GM19023 (cell line): ENCODE results near the gene ACP1.

Experiments
- ATAC-seq: cut with Tn5 transposase; IDR thresholded peaks from one replicate; pipeline ENCODE4 v1.9.1; 2021; ENCODE audit warnings: mild to moderate bottlenecking, moderate library complexity; ENCODE audit not compliant: unreplicated experiment

ACP1 gene

DNA sequence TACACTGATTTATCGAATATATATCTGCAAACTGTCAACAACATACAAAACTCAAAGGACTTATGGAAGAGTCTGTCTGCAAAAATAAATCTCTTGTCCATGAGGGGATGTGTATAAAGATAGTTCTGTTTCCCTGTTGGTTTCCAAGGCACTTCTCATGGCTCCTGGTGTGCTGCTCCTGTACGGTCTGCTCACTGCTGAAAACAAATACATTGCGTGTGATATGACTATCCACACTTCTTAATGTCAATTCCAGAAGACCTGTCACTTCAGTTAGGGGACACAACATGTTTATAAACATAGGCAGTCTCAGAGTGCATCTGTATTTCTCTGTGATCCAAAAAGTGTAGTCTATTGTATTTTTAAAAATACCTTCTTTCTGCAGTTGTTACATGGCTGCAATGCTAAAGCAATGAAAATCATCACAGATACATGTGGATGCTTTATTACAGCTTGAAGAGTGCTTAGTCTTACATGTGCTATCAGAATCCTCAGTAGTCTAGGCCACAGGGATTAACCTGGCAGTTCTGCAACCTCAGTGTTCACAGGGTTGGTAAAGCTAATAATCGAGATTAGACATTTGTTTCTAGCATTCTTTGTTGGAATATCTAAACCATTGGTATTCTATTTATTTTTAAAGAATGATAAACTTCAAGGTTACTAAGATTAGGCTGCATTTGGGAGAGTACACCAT is 15.4 kb downstream of the ACP1 start:
- ATAC-seq = no peak

DNA sequence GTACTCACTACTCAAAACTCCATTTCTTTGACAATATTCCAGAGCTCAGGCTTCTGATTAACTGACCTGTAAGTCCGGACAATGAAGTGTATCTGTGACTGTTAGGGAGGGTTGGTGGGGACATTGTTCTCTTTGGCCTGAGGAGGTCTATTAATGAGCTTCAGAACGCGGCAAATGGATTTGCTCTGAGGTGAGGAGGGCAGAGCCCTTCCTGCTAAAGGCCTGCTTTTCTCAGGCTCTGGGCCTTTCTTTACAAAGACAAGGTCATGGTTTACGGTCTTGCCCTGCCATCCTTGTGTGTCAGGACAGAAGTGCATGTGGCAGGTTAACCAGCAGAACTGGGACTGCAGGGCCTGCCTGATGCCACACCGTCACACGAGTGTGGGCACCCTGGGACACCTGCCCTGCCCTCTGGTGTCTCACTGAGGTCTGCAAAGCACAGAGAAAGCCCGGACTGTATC is 15.9 kb downstream of the ACP1 start:
- no peak for ATAC-seq

GRCh38 chr2:281381-281780 is 16.6 kb downstream of the ACP1 start:
- no peak for ATAC-seq

DNA sequence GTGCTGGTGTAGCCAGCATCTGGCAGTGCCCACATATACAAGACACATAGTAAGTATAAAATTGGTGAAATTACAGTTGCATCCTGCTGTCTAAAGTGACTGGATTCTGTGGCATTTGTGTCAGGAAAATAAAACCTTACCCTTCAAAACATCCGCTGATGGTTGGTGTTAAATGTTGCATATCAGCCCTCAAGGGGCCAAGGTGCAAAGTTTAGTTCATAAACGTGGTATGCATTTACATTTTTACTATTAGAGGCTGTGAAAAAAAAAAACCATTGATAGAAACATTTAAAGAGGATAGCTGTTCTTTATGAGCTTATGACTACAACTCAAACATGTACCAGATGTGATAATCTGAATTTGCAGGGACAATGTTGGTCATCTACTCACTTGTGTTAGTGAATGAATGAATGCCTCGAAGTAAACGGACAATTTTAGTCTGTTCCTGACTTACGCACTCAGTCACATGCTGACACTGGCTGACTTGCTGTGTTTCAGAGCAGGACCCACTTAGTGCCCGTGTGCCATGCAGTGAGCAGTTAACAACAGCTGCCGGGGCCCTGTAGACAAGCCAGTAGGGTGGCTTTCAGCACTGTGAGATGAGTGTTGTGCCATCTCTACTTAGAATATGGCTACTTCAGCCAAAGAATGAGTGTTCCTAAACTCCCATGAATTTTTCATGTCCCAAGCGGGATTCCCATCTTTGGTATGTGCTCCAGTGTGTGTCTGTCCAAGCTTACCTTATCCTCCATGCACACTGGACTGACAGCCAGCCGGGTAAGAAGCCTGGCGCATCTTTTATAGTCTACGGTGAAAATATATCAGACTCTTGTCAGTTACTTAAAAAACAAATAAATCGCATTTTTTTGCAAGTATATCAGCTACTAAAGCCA is 17.9 kb downstream of the ACP1 start:
- ATAC-seq = no peak

DNA sequence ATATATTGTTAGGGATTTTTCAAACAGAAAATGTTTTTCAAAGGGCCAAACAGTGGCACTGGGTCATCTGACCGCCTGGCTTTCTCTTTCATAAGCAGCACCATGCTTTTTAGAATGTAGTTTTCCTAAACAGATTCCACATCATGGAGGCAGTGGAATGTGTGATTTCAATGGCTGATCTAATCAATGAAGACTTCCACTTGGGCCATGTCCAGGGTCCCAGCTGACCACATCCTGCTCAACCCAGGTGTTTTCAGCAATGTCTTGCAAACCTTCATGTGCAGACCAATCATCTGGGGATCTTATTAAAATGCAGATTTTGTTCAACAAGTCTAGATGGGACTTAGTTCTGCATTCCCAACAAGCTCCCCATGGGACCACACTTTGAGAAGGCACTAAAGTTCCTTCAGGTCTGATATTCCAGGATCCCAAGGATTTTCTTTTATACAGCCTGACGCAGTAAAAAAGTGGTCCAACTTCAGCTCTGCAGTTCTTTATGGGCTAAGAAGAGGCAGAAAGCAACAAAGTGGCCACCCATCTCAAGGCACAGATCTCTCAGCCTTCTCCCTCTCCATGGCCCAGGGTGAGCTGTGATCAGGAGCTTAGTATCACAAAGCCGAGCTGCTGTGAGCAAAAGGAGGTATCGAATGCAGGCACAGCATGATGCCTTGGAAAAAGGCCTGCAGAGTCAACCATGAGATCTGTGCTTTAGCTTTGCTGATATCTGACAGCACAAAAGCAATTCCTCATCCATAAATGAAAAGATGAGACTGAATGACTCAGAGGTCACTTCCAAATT is 19.4 kb downstream of the ACP1 start:
- no peak for ATAC-seq

DNA sequence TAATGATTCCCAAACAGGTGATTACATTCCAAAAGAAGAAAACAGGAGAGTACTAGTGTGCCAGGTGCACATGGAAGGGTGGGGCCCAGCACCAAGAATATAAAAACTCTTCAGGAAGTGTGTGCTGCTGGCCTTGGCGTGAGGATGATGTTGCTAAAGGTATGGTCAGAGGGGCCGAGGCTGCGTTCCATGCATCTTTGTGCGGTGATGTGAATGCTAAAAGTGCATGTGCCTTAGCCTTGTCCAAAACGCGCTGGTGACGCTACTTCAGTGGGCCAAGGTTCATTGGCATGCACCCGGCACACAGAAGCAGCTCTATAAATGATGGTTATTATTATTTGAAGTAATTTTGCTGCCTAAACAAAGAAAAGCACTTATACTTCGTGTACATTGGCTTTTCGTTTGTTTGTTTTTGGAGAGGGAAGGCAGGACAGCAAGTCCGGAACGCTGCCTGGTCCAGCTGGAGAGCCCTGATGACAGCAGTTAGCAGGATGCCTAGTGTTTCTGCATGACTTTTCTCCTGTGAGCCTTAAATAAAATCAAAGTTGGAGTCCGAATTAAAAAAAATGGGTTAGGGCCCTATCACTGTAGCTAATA is 20.2 kb downstream of the ACP1 start:
- no peak for ATAC-seq

- ATAC-seq = no peak
These were observed 20.8 kb downstream of the ACP1 start for GRCh38 chr2:285531-285930.

- ATAC-seq = no peak
These were observed 21.3 kb downstream of the ACP1 start for GRCh38 chr2:286035-286434.

- no peak for ATAC-seq
These were observed 22.1 kb downstream of the ACP1 start for GRCh38 chr2:286774-287392.

GRCh38 chr2:287471-287885 is 22.7 kb downstream of the ACP1 start:
- ATAC-seq = no peak

DNA sequence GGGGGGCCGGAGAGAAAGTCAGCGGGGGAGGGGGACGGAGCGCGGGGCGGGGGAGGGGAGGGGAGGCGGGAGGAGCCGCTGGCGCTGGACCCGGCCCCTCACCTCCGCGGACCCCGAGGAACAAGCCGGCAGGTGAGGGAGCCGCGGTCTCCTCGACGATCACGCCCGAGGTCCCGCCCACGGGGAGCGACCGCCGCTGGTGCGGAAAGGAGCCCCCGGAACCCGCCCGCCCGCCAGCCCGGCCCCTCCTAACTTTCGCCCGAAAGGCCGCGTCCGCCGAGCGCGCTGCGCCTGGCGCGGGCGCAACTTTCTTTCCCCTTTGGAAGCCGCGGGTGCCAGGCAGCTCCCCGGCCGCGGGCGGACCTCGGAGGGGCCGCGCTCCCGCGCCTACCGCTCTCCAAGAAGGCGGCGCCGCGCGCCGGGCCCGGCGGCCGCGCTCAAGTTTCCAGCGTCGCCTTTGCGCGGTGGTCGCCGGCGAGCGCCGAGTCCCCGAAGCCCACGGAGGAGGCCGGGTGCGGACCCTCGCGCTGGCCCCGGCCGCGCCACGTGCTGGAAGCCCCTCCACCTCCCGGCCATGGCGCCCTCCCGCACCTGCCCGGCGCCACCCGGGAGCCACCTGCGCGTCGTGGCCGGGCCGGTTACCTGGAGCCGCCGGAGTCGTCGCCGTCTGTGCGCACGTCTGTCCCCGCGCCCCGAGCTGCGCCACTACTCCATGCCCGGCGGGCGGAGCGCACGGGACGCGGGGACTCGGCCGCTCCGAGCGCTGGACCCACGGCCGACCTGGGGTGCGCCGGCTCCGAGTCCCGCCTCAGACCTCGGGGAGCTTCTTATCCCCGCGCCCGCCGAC is 23.4 kb downstream of the ACP1 start, which contains the start of gene ALKAL2:
Gene ALKAL2 (minus strand): TSS at position 181 of the 847 bp plus-strand sequence. CDS start 256 bp downstream, outside the sequence.
- no peak for ATAC-seq

DNA sequence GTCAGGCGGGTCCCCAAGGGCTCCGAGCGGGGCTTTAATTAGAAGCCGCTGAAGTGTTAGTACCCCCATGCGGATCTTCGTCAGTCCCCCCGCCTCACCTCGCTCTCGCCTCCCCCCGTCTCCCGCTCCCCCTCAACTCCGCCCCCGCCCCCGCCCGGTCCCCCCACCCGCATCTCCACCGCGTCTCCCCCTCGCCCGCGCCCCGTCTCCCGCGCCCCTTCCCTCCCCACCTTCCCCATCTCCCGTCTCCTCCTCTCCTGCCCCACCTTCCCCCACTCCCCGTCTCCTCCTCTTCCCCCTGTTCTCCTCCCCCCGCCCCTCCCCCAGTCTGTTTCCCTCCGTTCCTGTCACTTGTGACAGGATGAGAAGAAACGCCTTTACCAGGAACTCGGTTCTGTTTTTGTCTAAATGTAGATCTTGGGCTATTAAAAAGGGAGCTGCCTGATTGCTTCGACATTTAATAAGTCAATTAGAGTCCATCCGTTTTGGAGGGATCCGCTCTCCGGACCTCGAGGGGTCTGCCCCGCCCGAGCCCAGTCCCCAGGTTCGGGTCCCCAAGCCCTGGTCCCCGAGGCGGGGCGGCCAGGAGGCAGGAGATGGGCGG is 24.1 kb downstream of the ACP1 start:
- no peak for ATAC-seq

- ATAC-seq = no peak
These were observed 24.8 kb downstream of the ACP1 start for GRCh38 chr2:289362-290089.

DNA sequence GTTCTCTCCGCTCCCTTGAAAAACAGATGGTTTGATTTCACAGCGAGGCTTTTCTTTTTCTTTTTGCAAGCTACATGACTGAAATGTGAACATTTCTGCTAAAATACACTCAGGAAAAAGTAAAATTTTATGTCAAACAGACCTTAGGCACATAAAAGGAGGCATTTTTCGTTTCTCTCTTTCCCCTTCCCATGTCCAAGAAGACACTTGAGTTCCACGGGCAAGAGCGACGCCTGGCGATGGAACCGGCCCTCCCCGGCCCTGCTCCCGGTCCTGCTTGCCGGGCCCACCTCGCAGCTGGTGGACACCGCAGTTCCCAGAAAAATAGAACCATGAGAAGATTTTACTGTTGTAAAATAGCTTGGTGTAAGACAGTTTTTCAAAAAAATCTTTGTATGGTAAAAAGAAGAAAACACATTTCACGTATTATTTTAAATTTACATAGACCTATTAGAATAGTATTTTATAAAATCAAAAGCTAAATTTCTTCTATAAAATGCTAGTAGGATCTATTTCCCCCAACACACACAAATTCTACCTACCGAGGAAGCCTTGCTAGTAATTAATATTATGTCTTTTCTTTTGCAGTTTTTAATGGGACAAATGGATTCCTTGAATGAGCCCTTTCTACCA is 25.5 kb downstream of the ACP1 start:
- no peak for ATAC-seq

GRCh38 chr2:295090-295489 is 30.3 kb downstream of the ACP1 start:
- ATAC-seq = no peak

DNA sequence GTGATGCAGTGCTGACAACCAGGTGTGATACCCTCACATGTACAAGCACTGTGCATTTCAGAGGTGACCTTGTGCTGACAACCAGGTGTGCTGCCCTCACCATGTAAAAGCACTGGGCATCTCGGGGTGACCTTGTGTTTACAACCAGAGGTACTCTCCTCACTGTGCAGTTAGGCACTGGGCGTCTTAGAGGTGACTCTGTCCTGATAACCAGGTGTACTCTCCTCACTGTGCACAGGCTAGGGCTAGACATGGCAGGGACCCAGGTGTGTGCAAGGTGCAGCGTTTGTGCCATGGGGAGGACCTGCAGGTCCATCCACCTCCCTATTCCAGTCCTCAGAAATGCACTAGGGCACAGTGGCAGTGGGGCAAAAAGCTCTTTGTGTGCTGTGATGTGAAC is 31.6 kb downstream of the ACP1 start:
- no peak for ATAC-seq

DNA sequence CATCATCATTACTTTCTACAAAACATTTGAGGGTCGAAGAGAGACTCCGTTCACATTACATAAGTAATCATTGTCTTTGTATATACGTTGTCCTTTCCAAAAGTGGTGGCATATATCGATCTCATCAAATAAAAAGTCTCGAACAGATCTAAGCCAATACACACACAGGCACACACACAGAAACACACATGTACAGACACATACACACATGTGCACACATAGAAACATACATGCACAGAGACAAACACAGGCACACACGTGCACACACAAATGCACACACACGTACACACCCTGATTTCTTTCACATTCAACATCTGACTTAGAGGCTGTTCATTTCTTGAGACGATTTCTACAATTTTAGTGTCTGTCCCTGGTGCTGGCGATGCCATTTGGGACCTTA is 40.6 kb downstream of the ACP1 start:
- no peak for ATAC-seq
